ENCODE results near the gene SLC25A30. TPM values are rescaled to one million over a fixed set of nuclear protein-coding genes. Genes with fewer than 3 reads are reported as not detected.

The SLC25A30 gene
- total and polyA plus RNA-seq, 2 of the 13 experiments (the other 11 are each of a cell fraction or from before 2014, with no cell fraction given), result 19.6 to 22.5 TPM

DNA sequence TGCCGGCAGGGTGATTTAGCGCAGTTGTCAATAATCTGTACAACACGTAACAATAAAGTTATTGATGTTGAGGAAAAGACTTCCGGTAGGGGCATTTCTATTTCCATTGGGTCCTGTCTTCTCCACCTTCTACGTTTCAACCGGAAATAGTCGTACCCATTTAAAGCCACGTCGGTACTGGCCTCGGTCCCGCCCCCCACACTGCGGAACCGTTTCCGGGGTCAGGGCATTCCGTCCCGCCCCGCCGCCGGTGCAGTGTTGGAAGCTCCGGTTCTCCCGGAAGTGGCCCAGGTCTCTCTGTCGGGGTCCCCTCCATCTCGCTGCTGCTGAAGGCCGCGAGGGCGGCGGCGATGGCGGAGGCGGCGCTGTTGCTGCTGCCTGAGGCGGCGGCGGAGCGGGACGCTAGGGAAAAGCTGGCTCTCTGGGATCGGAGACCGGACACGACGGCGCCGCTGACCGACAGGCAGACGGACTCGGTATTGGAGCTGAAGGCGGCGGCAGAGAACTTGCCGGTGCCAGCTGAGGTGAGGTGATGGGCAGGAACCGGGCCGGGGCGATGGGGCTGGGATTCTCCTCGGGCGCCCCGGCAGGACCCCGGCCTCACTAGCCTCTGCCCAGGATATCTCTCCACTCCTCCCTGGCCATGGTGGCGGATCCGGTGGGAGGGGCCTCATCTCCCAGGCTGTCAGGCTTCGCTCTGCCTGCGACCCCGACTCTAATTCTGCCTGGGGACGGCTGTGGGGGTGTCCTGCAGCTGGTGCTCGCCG is 46.7 kb upstream of the SLC25A30 start, which contains the start of gene COG3 (continued):
- TF ChIP-seq, protein P1, sequence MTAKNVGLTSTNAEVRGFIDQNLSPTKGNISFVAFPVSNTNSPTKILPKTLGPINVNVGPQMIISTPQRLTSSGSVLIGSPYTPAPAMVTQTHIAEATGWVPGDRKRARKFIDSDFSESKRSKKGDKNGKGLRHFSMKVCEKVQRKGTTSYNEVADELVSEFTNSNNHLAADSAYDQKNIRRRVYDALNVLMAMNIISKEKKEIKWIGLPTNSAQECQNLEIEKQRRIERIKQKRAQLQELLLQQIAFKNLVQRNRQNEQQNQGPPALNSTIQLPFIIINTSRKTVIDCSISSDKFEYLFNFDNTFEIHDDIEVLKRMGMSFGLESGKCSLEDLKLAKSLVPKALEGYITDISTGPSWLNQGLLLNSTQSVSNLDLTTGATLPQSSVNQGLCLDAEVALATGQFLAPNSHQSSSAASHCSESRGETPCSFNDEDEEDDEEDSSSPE (CRISPR knock-in tag; IDR thresholded peaks at IDR 0.05), result peak; percentile 52
- TF ChIP-seq ZNF44 (CRISPR knock-in tag; IDR thresholded peaks at IDR 0.05) (no peak), FOXC1 (CRISPR knock-in tag; IDR thresholded peaks at IDR 0.05; ENCODE audit: borderline replicate concordance) (peak; percentile 41; the same call in 1 of the 2 replicates), FLYWCH1 (CRISPR knock-in tag; IDR thresholded peaks at IDR 0.05) (no peak), ZNF513 (CRISPR knock-in tag; conservative IDR thresholded peaks at IDR 0.05) (no peak), MTF2 (CRISPR knock-in tag; IDR thresholded peaks at IDR 0.05; ENCODE audit: borderline replicate concordance) (no peak), ZNF773 (CRISPR knock-in tag; IDR thresholded peaks at IDR 0.05; ENCODE audit: borderline replicate concordance) (0 out of 2 replicates have a peak, but pooled peaks have one; percentile 9), WIZ (CRISPR knock-in tag; IDR thresholded peaks at IDR 0.05) (0 out of 2 replicates have a peak, but pooled peaks have one; percentile 84), RFXANK (CRISPR knock-in tag; IDR thresholded peaks at IDR 0.05) (no peak), NR0B2 (CRISPR knock-in tag; IDR thresholded peaks at IDR 0.05) (0 out of 2 replicates have a peak, but pooled peaks have one; percentile 70), RFX1 (IDR thresholded peaks at IDR 0.05) (no peak), ZNF256 (CRISPR knock-in tag; conservative IDR thresholded peaks at IDR 0.05) (no peak), TCF7L2 (IDR thresholded peaks at IDR 0.05; ENCODE audit: low read depth, low read length) (no peak), ZNF143 (CRISPR knock-in tag; IDR thresholded peaks at IDR 0.05) (no peak), RARG (CRISPR knock-in tag; IDR thresholded peaks at IDR 0.05; ENCODE audit: low read depth) (no peak)
- TF ChIP-seq, protein P2, sequence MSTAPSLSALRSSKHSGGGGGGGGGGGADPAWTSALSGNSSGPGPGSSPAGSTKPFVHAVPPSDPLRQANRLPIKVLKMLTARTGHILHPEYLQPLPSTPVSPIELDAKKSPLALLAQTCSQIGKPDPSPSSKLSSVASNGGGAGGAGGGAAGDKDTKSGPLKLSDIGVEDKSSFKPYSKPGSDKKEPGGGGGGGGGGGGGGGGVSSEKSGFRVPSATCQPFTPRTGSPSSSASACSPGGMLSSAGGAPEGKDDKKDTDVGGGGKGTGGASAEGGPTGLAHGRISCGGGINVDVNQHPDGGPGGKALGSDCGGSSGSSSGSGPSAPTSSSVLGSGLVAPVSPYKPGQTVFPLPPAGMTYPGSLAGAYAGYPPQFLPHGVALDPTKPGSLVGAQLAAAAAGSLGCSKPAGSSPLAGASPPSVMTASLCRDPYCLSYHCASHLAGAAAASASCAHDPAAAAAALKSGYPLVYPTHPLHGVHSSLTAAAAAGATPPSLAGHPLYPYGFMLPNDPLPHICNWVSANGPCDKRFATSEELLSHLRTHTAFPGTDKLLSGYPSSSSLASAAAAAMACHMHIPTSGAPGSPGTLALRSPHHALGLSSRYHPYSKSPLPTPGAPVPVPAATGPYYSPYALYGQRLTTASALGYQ (CRISPR knock-in tag; IDR thresholded peaks at IDR 0.05), result 0 out of 2 replicates have a peak, but pooled peaks have one; percentile 55
- TF ChIP-seq, protein P3, sequence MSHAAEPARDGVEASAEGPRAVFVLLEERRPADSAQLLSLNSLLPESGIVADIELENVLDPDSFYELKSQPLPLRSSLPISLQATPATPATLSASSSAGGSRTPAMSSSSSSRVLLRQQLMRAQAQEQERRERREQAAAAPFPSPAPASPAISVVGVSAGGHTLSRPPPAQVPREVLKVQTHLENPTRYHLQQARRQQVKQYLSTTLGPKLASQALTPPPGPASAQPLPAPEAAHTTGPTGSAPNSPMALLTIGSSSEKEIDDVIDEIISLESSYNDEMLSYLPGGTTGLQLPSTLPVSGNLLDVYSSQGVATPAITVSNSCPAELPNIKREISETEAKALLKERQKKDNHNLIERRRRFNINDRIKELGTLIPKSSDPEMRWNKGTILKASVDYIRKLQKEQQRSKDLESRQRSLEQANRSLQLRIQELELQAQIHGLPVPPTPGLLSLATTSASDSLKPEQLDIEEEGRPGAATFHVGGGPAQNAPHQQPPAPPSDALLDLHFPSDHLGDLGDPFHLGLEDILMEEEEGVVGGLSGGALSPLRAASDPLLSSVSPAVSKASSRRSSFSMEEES (CRISPR knock-in tag; IDR thresholded peaks at IDR 0.05), result no peak
- TF ChIP-seq, protein P4, sequence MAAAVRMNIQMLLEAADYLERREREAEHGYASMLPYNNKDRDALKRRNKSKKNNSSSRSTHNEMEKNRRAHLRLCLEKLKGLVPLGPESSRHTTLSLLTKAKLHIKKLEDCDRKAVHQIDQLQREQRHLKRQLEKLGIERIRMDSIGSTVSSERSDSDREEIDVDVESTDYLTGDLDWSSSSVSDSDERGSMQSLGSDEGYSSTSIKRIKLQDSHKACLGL (CRISPR knock-in tag; IDR thresholded peaks at IDR 0.05), result peak; percentile 72
- TF ChIP-seq, protein P5, sequence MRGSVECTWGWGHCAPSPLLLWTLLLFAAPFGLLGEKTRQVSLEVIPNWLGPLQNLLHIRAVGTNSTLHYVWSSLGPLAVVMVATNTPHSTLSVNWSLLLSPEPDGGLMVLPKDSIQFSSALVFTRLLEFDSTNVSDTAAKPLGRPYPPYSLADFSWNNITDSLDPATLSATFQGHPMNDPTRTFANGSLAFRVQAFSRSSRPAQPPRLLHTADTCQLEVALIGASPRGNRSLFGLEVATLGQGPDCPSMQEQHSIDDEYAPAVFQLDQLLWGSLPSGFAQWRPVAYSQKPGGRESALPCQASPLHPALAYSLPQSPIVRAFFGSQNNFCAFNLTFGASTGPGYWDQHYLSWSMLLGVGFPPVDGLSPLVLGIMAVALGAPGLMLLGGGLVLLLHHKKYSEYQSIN (CRISPR knock-in tag; IDR thresholded peaks at IDR 0.05; ENCODE audit: borderline replicate concordance), result no peak

Measured in HepG2 (cell line).